Neural cell (in vitro differentiated cells): ENCODE data around the gene GABRG3. TPM values are rescaled to one million over a fixed set of nuclear protein-coding genes. Genes with fewer than 3 reads are reported as not detected.

ENCODE experiments used
- H2AFZ ChIP-seq: fragments of 200-600, 300-800 bp; sonication (generic), shearing (Covaris generic); 2 replicates; pipeline ENCODE4 v1.6.0; 2014; ENCODE audit warnings: low read depth, mild to moderate bottlenecking, antibody characterized with exemption, low read length, moderate library complexity
- H3F3A ChIP-seq: fragments of 200-600 bp; shearing (Covaris generic); 2 replicates; pipeline ENCODE4 v1.6.1; 2016; ENCODE audit warnings: mild to moderate bottlenecking, moderate library complexity, mixed read lengths, antibody characterized with exemption, low read length; ENCODE audit not compliant: insufficient read depth, poor library complexity, severe bottlenecking
- H3K27ac ChIP-seq: fragments of 200-600, 300-800 bp; sonication (generic), shearing (Covaris generic); 2 replicates; pipeline ENCODE4 v1.5.1; 2014; ENCODE audit warnings: mild to moderate bottlenecking, low read length, moderate library complexity
- H3K27me3 ChIP-seq: fragments of 300-800, 200-600 bp; sonication (generic), shearing (Covaris generic); 2 replicates; pipeline ENCODE4 v1.6.0; 2014; ENCODE audit warnings: mild to moderate bottlenecking, low read depth, low read length, moderate library complexity; ENCODE audit not compliant: insufficient read depth
- H3K36me3 ChIP-seq: fragments of 300-800, 200-600 bp; sonication (generic), shearing (Covaris generic); 2 replicates; pipeline ENCODE4 v1.5.1; 2014; ENCODE audit warnings: mild to moderate bottlenecking, antibody characterized with exemption, low read length, moderate library complexity; ENCODE audit not compliant: insufficient read depth
- H3K4me2 ChIP-seq: fragments of 300-800, 200-600 bp; sonication (generic), shearing (Covaris generic); 2 replicates; pipeline ENCODE4 v1.6.0; 2014; ENCODE audit warnings: mild to moderate bottlenecking, low read length
- H3K4me3 ChIP-seq: fragments of 300-800, 200-600 bp; sonication (generic), shearing (Covaris generic); 2 replicates; pipeline ENCODE4 v1.5.1; 2014; ENCODE audit warnings: mild to moderate bottlenecking, low read length, moderate library complexity
- H3K79me2 ChIP-seq: fragments of 200-600 bp; shearing (Covaris generic); replicated peaks from 2 replicates; pipeline ENCODE4 v1.6.0; 2014; ENCODE audit warnings: mild to moderate bottlenecking, low read length, moderate library complexity; ENCODE audit not compliant: insufficient read depth
- H3K9ac ChIP-seq: fragments of 300-800, 200-600 bp; sonication (generic), shearing (Covaris generic); 2 replicates; pipeline ENCODE4 v1.6.1; 2016; ENCODE audit warnings: mild to moderate bottlenecking, low read length, mixed read lengths
- H3K9me2 ChIP-seq: fragments of 200-600 bp; shearing (Covaris generic); 2 replicates; pipeline ENCODE4 v1.6.1; 2016; ENCODE audit warnings: mild to moderate bottlenecking, low read length, mixed read lengths; ENCODE audit not compliant: insufficient read depth
- H3K9me3 ChIP-seq: fragments of 200-600, 300-800 bp; sonication (generic), shearing (Covaris generic); 2 replicates; pipeline ENCODE4 v1.6.1; 2016; ENCODE audit warnings: mild to moderate bottlenecking, mixed run types, low read length, moderate library complexity, mixed read lengths
- H4K20me1 ChIP-seq: fragments of 200-600 bp; shearing (Covaris generic); 2 replicates; pipeline ENCODE4 v1.6.1; 2016; ENCODE audit warnings: mild to moderate bottlenecking, mixed run types; ENCODE audit not compliant: insufficient read depth
- EZH2 ChIP-seq: fragments of 200-600, 300-800 bp; shearing (Covaris generic), sonication (generic); IDR thresholded peaks from 2 replicates; pipeline ENCODE4 v1.6.1; 2014; ENCODE audit warnings: antibody characterized with exemption, low read length, borderline replicate concordance, mild to moderate bottlenecking; ENCODE audit not compliant: insufficient read depth, poor library complexity, severe bottlenecking
- MXI1 ChIP-seq: fragments of 450-650 bp; conservative IDR thresholded peaks from 2 replicates; pipeline ENCODE4 v1.6.1; 2014; ENCODE audit warnings: antibody characterized with exemption, mild to moderate bottlenecking; ENCODE audit not compliant: poor library complexity, severe bottlenecking
- POLR2AphosphoS5 ChIP-seq: IDR thresholded peaks from 2 replicates; pipeline ENCODE4 v1.6.1; 2012
- RAD21 ChIP-seq: fragments of 450-650 bp; conservative IDR thresholded peaks from 2 replicates; pipeline ENCODE4 v1.6.1; 2014; ENCODE audit warnings: antibody characterized with exemption, mild to moderate bottlenecking, moderate library complexity
- SMC3 ChIP-seq: fragments of 450-650 bp; conservative IDR thresholded peaks from 2 replicates; pipeline ENCODE4 v1.6.1; 2014; ENCODE audit warnings: antibody characterized with exemption, mild to moderate bottlenecking, moderate library complexity; ENCODE audit not compliant: poor library complexity
- TAF1 ChIP-seq: IDR thresholded peaks from 2 replicates; pipeline ENCODE4 v1.6.1; 2012; ENCODE audit warnings: low read depth
- polyA plus RNA-seq: library from polyadenylated mRNA; depleted of rRNA; stranded (reverse); fragments of >200 nt; gene quantifications from 2 replicates; pipeline ENCODE4 v1.2.3, GENCODE V29; 2014
- TF ChIP-seq, protein P1 (sequence below): fragments of 450-650 bp; IDR thresholded peaks from 2 replicates; pipeline ENCODE4 v1.5.1; 2014; ENCODE audit warnings: antibody characterized with exemption, mild to moderate bottlenecking, moderate library complexity; ENCODE audit not compliant: poor library complexity, severe bottlenecking
- TF ChIP-seq, protein P2 (sequence below): IDR thresholded peaks from 2 replicates; pipeline ENCODE4 v1.6.1; 2012; ENCODE audit warnings: borderline replicate concordance

The GABRG3 gene
- polyA plus RNA-seq, 1 donor from 2014 or later, result 1.2 TPM

- H3K9me2 ChIP-seq, result no peaks in the 10 kb centered on the region
- H3K4me2 ChIP-seq, result no peak overlapping the region
- no peaks in the 10 kb centered on the region for H3K27me3 ChIP-seq
- TF ChIP-seq MXI1 (no peak), EZH2 (no peak)
- no peaks in the 10 kb centered on the region for H3F3A ChIP-seq
- no peak overlapping the region for H3K4me3 ChIP-seq
- H3K9me3 ChIP-seq, result no peaks in the 10 kb centered on the region
- no peaks in the 10 kb centered on the region for H3K36me3 ChIP-seq
- H4K20me1 ChIP-seq, result no peaks in the 10 kb centered on the region
- H3K27ac ChIP-seq, result no peak overlapping the region
- H3K79me2 ChIP-seq, result no peaks in the 10 kb centered on the region
- H3K9ac ChIP-seq, result no peak overlapping the region
- no peak overlapping the region for H2AFZ ChIP-seq
Observed at GRCh38 chr15:27532358-27532757, 561.4 kb downstream of the GABRG3 start.

DNA sequence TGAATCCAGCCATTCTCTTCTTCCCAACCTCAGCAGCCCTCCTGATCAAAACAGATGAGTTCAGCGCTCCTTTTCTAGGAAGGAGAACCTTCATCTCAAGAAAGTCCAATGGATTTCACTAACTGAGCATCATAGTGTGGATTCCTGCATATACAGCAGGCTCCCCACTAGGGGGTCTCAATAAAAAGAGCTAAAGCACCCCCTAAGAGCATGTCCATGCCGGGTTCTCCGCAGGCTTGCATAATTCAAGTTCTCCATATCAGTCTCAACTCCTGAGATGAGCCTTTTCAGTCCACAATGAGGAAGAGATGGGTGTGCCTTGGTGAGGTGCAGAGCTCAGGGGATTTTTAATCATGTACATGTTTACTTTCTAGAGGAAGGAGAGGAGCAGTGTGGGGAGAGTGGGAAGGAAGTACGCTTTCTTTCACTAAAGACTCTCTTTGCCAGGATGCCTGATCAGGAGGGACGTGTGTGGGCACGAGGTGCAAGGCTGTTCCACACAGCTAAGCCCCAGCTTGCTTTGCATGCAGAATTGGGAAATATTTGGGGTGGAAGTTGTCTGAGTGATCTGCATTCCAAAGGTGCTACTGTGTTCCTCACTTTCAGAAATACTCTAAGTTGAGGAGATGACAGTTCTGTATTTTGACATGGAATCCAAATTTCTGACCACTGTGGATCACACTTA lies 564.6 kb downstream of the GABRG3 start:
- Histone ChIP-seq H3K4me2 (no peak overlapping the region), H2AFZ (no peak overlapping the region), H3K27ac (no peak overlapping the region), H3F3A (no peaks in the 10 kb centered on the region), H3K79me2 (no peaks in the 10 kb centered on the region), H3K9me2 (no peaks in the 10 kb centered on the region), H3K27me3 (no peaks in the 10 kb centered on the region), H3K9ac (no peak overlapping the region), H3K4me3 (no peak overlapping the region), H3K36me3 (no peaks in the 10 kb centered on the region), H4K20me1 (no peaks in the 10 kb centered on the region), H3K9me3 (no peaks in the 10 kb centered on the region)
- TF ChIP-seq SMC3, result no peak
- no peak for TF ChIP-seq MXI1
- no peak for TF ChIP-seq RAD21
- TF ChIP-seq EZH2, result no peak
- TF ChIP-seq, protein P1, sequence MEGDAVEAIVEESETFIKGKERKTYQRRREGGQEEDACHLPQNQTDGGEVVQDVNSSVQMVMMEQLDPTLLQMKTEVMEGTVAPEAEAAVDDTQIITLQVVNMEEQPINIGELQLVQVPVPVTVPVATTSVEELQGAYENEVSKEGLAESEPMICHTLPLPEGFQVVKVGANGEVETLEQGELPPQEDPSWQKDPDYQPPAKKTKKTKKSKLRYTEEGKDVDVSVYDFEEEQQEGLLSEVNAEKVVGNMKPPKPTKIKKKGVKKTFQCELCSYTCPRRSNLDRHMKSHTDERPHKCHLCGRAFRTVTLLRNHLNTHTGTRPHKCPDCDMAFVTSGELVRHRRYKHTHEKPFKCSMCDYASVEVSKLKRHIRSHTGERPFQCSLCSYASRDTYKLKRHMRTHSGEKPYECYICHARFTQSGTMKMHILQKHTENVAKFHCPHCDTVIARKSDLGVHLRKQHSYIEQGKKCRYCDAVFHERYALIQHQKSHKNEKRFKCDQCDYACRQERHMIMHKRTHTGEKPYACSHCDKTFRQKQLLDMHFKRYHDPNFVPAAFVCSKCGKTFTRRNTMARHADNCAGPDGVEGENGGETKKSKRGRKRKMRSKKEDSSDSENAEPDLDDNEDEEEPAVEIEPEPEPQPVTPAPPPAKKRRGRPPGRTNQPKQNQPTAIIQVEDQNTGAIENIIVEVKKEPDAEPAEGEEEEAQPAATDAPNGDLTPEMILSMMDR, result no peak
- TF ChIP-seq TAF1, result no peak
- TF ChIP-seq, protein P2, sequence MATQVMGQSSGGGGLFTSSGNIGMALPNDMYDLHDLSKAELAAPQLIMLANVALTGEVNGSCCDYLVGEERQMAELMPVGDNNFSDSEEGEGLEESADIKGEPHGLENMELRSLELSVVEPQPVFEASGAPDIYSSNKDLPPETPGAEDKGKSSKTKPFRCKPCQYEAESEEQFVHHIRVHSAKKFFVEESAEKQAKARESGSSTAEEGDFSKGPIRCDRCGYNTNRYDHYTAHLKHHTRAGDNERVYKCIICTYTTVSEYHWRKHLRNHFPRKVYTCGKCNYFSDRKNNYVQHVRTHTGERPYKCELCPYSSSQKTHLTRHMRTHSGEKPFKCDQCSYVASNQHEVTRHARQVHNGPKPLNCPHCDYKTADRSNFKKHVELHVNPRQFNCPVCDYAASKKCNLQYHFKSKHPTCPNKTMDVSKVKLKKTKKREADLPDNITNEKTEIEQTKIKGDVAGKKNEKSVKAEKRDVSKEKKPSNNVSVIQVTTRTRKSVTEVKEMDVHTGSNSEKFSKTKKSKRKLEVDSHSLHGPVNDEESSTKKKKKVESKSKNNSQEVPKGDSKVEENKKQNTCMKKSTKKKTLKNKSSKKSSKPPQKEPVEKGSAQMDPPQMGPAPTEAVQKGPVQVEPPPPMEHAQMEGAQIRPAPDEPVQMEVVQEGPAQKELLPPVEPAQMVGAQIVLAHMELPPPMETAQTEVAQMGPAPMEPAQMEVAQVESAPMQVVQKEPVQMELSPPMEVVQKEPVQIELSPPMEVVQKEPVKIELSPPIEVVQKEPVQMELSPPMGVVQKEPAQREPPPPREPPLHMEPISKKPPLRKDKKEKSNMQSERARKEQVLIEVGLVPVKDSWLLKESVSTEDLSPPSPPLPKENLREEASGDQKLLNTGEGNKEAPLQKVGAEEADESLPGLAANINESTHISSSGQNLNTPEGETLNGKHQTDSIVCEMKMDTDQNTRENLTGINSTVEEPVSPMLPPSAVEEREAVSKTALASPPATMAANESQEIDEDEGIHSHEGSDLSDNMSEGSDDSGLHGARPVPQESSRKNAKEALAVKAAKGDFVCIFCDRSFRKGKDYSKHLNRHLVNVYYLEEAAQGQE, result no peak

GRCh38 chr15:27538325-27538724 lies 567.3 kb downstream of the GABRG3 start:
- Histone ChIP-seq H3K79me2 (no peaks in the 10 kb centered on the region), H4K20me1 (no peaks in the 10 kb centered on the region), H3K4me2 (no peak overlapping the region), H3K27me3 (no peaks in the 10 kb centered on the region), H2AFZ (no peak overlapping the region), H3K4me3 (no peak overlapping the region), H3K27ac (no peak overlapping the region), H3F3A (no peaks in the 10 kb centered on the region), H3K36me3 (no peaks in the 10 kb centered on the region), H3K9me3 (no peaks in the 10 kb centered on the region), H3K9me2 (no peaks in the 10 kb centered on the region), H3K9ac (no peak overlapping the region)
- peak; percentile 24 for TF ChIP-seq POLR2AphosphoS5
- TF ChIP-seq RAD21, result no peak
